SU-DHL-6 (cell line): ENCODE data around the gene ZNF335.

Source experiments
- EZH2phosphoT487 ChIP-seq: fragments of 200-600 bp; sonication (generic), shearing (Covaris generic); conservative IDR thresholded peaks from 2 replicates; pipeline ENCODE4 v1.6.1; 2018; ENCODE audit warnings: mild to moderate bottlenecking, antibody characterized with exemption, low read length, moderate library complexity, mixed read lengths
- TF ChIP-seq, protein P1 (sequence below): fragments of 200-600 bp; sonication (generic); IDR thresholded peaks from one replicate; pipeline ENCODE4 v1.5.1; 2017; ENCODE audit warnings: antibody characterized with exemption, mild to moderate bottlenecking, low read length, moderate library complexity; ENCODE audit not compliant: insufficient read depth, poor library complexity, severe bottlenecking

GRCh38 chr20:45971425-45971674 is 653 bp downstream of the ZNF335 start:
- TF ChIP-seq, protein P1, sequence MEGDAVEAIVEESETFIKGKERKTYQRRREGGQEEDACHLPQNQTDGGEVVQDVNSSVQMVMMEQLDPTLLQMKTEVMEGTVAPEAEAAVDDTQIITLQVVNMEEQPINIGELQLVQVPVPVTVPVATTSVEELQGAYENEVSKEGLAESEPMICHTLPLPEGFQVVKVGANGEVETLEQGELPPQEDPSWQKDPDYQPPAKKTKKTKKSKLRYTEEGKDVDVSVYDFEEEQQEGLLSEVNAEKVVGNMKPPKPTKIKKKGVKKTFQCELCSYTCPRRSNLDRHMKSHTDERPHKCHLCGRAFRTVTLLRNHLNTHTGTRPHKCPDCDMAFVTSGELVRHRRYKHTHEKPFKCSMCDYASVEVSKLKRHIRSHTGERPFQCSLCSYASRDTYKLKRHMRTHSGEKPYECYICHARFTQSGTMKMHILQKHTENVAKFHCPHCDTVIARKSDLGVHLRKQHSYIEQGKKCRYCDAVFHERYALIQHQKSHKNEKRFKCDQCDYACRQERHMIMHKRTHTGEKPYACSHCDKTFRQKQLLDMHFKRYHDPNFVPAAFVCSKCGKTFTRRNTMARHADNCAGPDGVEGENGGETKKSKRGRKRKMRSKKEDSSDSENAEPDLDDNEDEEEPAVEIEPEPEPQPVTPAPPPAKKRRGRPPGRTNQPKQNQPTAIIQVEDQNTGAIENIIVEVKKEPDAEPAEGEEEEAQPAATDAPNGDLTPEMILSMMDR, result no peak
- no peak for TF ChIP-seq EZH2phosphoT487
